T-helper 2 cell (primary cell): Measurements from ENCODE around the gene TSHR.
A peak's percentile ranks its signal among the peaks of the same experiment; 100 is the strongest.

Source experiments
- DNase-seq, 5 experiments: peaks; one replicate each; pipeline versions ENCODE4 v3.0.0 to v3.0.0-alpha.2; 2012 to 2022

The TSHR gene

DNA sequence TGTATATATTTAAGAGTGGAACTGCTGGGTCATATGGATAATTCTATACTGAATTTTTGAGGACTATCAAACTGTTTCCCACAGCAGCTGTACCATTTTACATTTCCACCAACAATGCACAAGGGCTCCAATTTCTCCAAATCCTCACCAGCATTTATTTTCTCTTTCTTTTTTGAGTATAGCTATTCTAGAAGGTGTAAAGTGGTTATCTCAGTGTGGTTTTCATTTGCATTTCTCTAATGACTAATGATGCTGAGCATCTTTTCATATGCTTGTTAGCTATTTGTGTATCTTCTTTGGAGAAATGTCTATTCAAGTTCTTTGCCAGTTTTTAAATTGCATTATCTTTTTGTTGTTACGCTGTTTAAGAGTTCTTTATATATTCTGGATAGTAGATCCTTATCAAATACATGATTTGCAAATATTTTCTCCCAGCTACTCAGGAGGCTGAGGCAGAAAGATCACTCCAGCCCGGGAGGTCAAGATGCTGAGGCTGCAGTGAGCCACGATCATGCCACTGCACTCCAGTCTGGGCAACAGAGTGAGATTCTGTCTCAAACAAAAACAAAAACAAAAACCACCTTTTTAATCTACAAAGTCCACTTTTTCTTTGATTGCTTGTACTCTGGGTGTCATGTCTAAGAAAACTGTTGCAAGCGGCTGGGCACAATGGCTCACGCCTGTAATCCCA is 232.6 kb downstream of the TSHR start:
- DNase-seq = peak in 1 of 5 experiments; percentile 53

- DNase-seq = peak in 2 of 5 experiments; percentile 16 to 31
Observed at GRCh38 chr14:81192594-81192993, 237.2 kb downstream of the TSHR start.

DNA sequence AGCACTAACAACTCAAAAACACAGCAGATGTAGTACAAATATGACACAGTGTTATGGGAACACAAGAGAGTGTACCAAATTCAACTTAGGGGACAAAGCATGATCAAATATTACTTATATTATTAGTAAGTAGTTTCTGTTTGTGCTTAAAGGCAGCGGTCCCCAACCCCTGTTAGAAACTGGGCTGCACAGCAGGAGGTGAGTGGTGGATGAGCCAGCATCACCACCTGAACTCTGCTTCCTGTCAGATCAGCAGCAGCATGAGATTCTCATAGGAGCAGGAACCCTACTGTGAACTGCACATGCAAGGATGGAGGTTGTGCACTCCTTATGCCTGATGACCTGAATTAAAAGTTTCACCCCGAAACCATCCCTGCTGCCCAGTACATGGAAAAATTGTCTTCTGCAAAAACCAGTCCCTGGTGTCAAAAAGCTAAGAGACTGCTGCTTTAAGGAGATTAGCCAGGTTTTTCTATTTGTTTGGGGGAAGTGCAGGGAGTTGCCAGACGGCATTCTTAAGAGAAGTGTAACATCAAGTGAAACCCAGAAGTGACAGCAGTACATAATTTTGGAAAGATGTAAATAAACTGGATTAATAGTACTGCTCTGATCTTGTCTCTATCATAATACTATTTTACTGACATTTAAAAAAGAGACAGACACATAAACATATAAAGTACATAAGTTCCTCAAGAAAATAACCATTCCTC is 238.7 kb downstream of the TSHR start:
- peak in 1 of 5 experiments; percentile 57 for DNase-seq
